Thyroid gland (tissue), 4 donors: Measurements from ENCODE around the gene ZNF577. TPM values are rescaled to one million over a fixed set of nuclear protein-coding genes. Genes with fewer than 3 reads are reported as not detected.
"Not testable (repeated sequence)": the region's sequence is repeated elsewhere in the genome, so short reads cannot be mapped to it uniquely, and the experiment has no call there.

Experiments
- DNase-seq, 2 donors: peaks; one replicate each; pipeline ENCODE4 v3.0.0-alpha.2; 2019
- H3K27ac ChIP-seq, 3 donors: fragments of 200-600 bp; sonication (generic); 1 replicate in 2 of 3; 2 replicates in 1 of 3; pipeline ENCODE4 v1.5.1; 2016 to 2019; ENCODE audit warnings: mild to moderate bottlenecking in 1 of 3, moderate library complexity in 1 of 3
- H3K27me3 ChIP-seq: fragments of 200-600 bp; sonication (generic); one replicate; pipeline ENCODE4 v1.5.1; 2019
- H3K36me3 ChIP-seq, 2 donors: fragments of 200-600 bp; sonication (generic); one replicate each; pipeline ENCODE4 v1.5.1; 2016 to 2019
- H3K4me1 ChIP-seq, 2 donors: fragments of 200-600 bp; sonication (generic); one replicate each; pipeline ENCODE4 v1.5.1; 2017 to 2019
- H3K4me3 ChIP-seq, 3 donors: fragments of 200-600 bp; sonication (generic); replicated peaks in 1 of 3; 1 replicate in 2 of 3; 2 replicates in 1 of 3; pipeline ENCODE4 v1.5.1; 2016; ENCODE audit warnings: mild to moderate bottlenecking in 1 of 3
- H3K9me3 ChIP-seq: fragments of 200-600 bp; sonication (generic); one replicate; pipeline ENCODE4 v1.5.1; 2017
- CTCF ChIP-seq, 6 experiments: fragments of 200-600 bp in 3 of 6; fragments of 450-650 bp in 3 of 6; sonication (generic) in 3 of 6; IDR thresholded peaks; one replicate each; pipeline ENCODE4 v1.5.1; 2016 to 2019; ENCODE audit warnings: antibody characterized with exemption in 6 of 6, mild to moderate bottlenecking in 2 of 6, inconsistent platforms in 1 of 6, moderate library complexity in 1 of 6
- POLR2A ChIP-seq, 2 donors: fragments of 450-650 bp; IDR thresholded peaks; one replicate each; pipeline ENCODE4 v1.6.1; 2017; ENCODE audit warnings: antibody characterized with exemption in 2 of 2, mild to moderate bottlenecking in 2 of 2, moderate library complexity in 1 of 2
- WGBS, 2 donors: methylation state at CpG; one replicate each; pipeline ENCODE4 v1.1.5; 2017; 5-methylcytosine and 5-hydroxymethylcytosine counted together
- intact Hi-C: fragments of 100-400 bp; cut with DNase I; formaldehyde crosslinking; loops from one replicate; pipeline ENCODE4 v1.15.1; 2023
- total RNA-seq, 4 donors: library from RNA; depleted of rRNA; stranded (reverse); fragments of >200 nt; gene quantifications; one replicate each; pipeline ENCODE4 v1.2.3, GENCODE V29; 2016

The ZNF577 gene
- total RNA-seq, 4 donors from 2014 or later: 20.8 to 34.9 (median 22.2) TPM

- peaks cover 0 to 14% of the 10 kb centered on the region in 2 donors for H3K4me1 ChIP-seq
- WGBS, 2 donors: 22 to 24% methylated on average over 11 of the region's 11 CpGs
- TF ChIP-seq CTCF (IDR thresholded peaks at IDR 0.05): no peak
- TF ChIP-seq POLR2A (IDR thresholded peaks at IDR 0.05): no peak
- intact Hi-C loops: no loop called here
- H3K27ac ChIP-seq: peak overlapping the region; percentile 90 to 93 (median 92)
- H3K4me3 ChIP-seq: peak overlapping the region; percentile 49 to 97 (median 81)
- peaks cover 0 to 4% of the 10 kb centered on the region in 2 donors for H3K36me3 ChIP-seq
- no peaks in the 10 kb centered on the region for H3K27me3 ChIP-seq
- DNase-seq: no peak
- H3K9me3 ChIP-seq: no peaks in the 10 kb centered on the region
These were observed 38.7 kb upstream of the ZNF577 start for GRCh38 chr19:51926426-51926783.

GRCh38 chr19:51921949-51922348 lies 34.2 kb upstream of the ZNF577 start:
- no peak for DNase-seq
- no peak overlapping the region for H3K4me3 ChIP-seq
- WGBS, 2 donors: 89 to 91% methylated on average over 8 of the region's 8 CpGs
- H3K27ac ChIP-seq: no peak overlapping the region
- intact Hi-C loops: no loop called here
- H3K4me1 ChIP-seq: peaks cover 0 to 4% of the 10 kb centered on the region in 2 donors
- H3K36me3 ChIP-seq: no peaks in the 10 kb centered on the region
- TF ChIP-seq CTCF (IDR thresholded peaks at IDR 0.05) (no peak), POLR2A (IDR thresholded peaks at IDR 0.05) (no peak)
- H3K27me3 ChIP-seq: no peaks in the 10 kb centered on the region
- H3K9me3 ChIP-seq: no peaks in the 10 kb centered on the region

DNA sequence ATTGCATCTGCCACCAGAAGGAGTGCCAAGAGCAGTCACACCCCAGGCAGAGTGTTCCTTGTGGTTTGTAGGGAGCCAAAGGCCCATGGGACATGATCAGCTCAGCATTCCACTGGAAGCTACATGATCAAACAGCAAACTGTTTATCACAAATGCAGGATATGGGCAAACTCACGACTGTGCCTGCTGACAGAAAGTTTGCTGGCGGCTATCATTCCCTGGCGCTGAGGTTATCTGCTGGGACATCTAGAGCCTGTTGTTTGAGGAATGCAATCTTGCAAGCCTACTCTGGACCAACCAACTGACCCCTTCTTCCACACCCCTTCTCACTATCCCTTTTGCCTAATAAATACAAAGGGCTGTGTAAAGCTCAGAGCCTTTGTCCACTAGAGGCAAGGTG lies 31.9 kb upstream of the ZNF577 start:
- TF ChIP-seq POLR2A (IDR thresholded peaks at IDR 0.05) (no peak), CTCF (IDR thresholded peaks at IDR 0.05) (no peak)
- Histone ChIP-seq H3K27me3 (no peaks in the 10 kb centered on the region), H3K9me3 (no peaks in the 10 kb centered on the region), H3K27ac (no peak overlapping the region), H3K36me3 (no peaks in the 10 kb centered on the region), H3K4me3 (no peak overlapping the region), H3K4me1 (no peaks in the 10 kb centered on the region)
- DNase-seq: no peak
- 74 to 86% methylated on average over 3 of the region's 3 CpGs for WGBS, 2 donors
- intact Hi-C loops: no loop called here

DNA sequence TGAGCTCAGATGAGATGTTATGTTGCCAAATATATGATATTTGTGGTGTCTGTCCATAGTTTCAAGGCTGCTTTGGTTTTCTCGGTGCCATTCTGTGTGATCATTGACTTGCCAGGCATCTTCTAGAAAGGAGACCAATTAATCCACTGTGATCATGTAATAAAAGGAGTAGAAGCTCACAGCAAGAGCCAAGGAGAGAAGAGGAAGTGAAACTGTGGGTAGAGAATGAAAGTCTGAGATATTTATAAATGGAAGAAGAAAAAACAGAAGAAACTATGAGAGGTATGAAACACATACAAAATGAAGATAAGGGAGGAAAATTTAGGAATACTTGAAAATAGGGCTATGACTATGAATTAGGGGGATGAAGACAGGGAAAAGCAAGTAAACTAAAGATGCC lies 28.4 kb upstream of the ZNF577 start:
- Histone ChIP-seq H3K4me1 (no peaks in the 10 kb centered on the region), H3K4me3 (no peak overlapping the region), H3K27ac (no peak overlapping the region), H3K9me3 (no peaks in the 10 kb centered on the region), H3K36me3 (no peaks in the 10 kb centered on the region), H3K27me3 (no peaks in the 10 kb centered on the region)
- 91 to 95% methylated on average over 1 of the region's 1 CpG for WGBS, 2 donors
- TF ChIP-seq POLR2A (IDR thresholded peaks at IDR 0.05) (no peak), CTCF (IDR thresholded peaks at IDR 0.05) (no peak)
- intact Hi-C loops: no loop called here
- no peak for DNase-seq

GRCh38 chr19:51915324-51915867 lies 27.6 kb upstream of the ZNF577 start:
- Histone ChIP-seq H3K4me3 (no peak overlapping the region), H3K4me1 (no peaks in the 10 kb centered on the region), H3K27ac (no peak overlapping the region), H3K27me3 (no peaks in the 10 kb centered on the region), H3K9me3 (no peaks in the 10 kb centered on the region), H3K36me3 (no peaks in the 10 kb centered on the region)
- 78% methylated on average over 5 of the region's 5 CpGs for WGBS, 2 donors
- no peak for TF ChIP-seq POLR2A (IDR thresholded peaks at IDR 0.05)
- no peak for TF ChIP-seq CTCF (IDR thresholded peaks at IDR 0.05)
- no peak for DNase-seq
- intact Hi-C loops: no loop called here

GRCh38 chr19:51907981-51908380 lies 20.2 kb upstream of the ZNF577 start:
- H3K36me3 ChIP-seq, intact Hi-C loops, H3K27ac ChIP-seq, H3K27me3 ChIP-seq, DNase-seq, H3K9me3 ChIP-seq, H3K4me1 ChIP-seq, H3K4me3 ChIP-seq: not testable (repeated sequence)
- WGBS, 2 donors: 42 to 47% methylated on average over 5 of the region's 5 CpGs

- WGBS, 2 donors: 41 to 52% methylated on average over 9 of the region's 9 CpGs
- H3K36me3 ChIP-seq, DNase-seq, H3K9me3 ChIP-seq, H3K27ac ChIP-seq, H3K4me3 ChIP-seq, intact Hi-C loops, H3K27me3 ChIP-seq: not testable (repeated sequence)
- H3K4me1 ChIP-seq: peaks cover 10 to 11% of the 10 kb centered on the region in 2 donors
These were observed 18.4 kb upstream of the ZNF577 start for GRCh38 chr19:51906108-51906507.

DNA sequence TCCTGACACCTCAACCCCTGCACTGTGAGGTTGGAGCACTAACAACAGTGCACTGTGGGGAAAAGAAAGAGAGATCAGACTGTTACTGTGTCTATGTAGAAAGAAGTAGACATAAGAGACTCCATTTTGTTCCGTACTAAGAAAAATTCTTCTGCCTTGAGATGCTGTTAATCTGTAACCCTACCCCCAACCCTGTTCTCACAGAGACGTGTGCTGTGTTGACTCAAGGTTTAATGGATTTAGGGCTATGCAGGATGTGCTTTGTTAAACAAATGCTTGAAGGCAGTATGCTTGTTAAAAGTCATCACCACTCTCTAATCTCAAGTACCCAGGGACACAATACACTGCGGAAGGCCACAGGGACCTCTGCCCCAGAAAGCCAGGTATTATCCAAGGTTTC lies 17.9 kb upstream of the ZNF577 start:
- intact Hi-C loops, DNase-seq, H3K9me3 ChIP-seq, H3K27me3 ChIP-seq, H3K27ac ChIP-seq, H3K4me3 ChIP-seq, H3K36me3 ChIP-seq: not testable (repeated sequence)
- peaks cover 10 to 11% of the 10 kb centered on the region in 2 donors for H3K4me1 ChIP-seq
- WGBS, 2 donors: 84 to 89% methylated on average over 3 of the region's 3 CpGs
